ENCODE data around the gene GLIPR2. TPM values are rescaled to one million over a fixed set of nuclear protein-coding genes. Genes with fewer than 3 reads are reported as not detected.

GLIPR2 gene
- total and polyA plus RNA-seq, 2 of the 13 experiments (the other 11 are each of a cell fraction or from before 2014, with no cell fraction given), result 0.08 to 0.42 TPM

- POLR2A ChIA-PET, result no interaction called here
- Histone ChIP-seq H3K27me3 (ENCODE audit: control insufficient read depth in 1 of 2, insufficient read depth in 2 of 2, low read length in 2 of 2) (peaks cover 0 to 2% of the 10 kb centered on the region in 2 experiments; a peak in 1 of 5 replicates), H3K79me2 (ENCODE audit: insufficient read depth, low read length) (no peaks in the 10 kb centered on the region), H3K9ac (ENCODE audit: insufficient read depth, low read depth, low read length) (no peak overlapping the region), H3K9me3 (ENCODE audit: low read length) (no peaks in the 10 kb centered on the region), H4K20me1 (ENCODE audit: insufficient read depth, low read length) (no peaks in the 10 kb centered on the region), H3K4me1 (ENCODE audit: insufficient read depth, low read length) (peaks cover 7% of the 10 kb centered on the region), H3K27ac (ENCODE audit: extremely low read length, insufficient read depth, low read length) (no peak overlapping the region), H2AFZ (ENCODE audit: low read length) (no peak overlapping the region), H3K4me3 (replicated peaks in 1 of 3; ENCODE audit: insufficient read depth in 1 of 3, low read depth in 2 of 3, low read length in 3 of 3) (no peak overlapping the region), H3K4me2 (ENCODE audit: low read depth, low read length) (no peak overlapping the region), H3K36me3 (replicated peaks in 1 of 2; ENCODE audit: control insufficient read depth in 1 of 2, insufficient read depth in 2 of 2, low read length in 2 of 2) (no peaks in the 10 kb centered on the region)
- WGBS (ENCODE audit: low lambda C conversion rate), result 51% methylated on average over 7 of the region's 7 CpGs
- ATAC-seq, result no peak
- no TSS peak for BruUV-seq (replicated peaks)
- no peak for FAIRE-seq
- intact Hi-C loops (cut with micrococcal nuclease; ENCODE audit: unreplicated experiment), result no loop called here
- DNase-seq (ENCODE audit: low spot score), result no peak
- CTCF ChIA-PET (ENCODE audit: low intra/inter-chr PET ratio, low total read pairs), result no interaction called here
- in situ Hi-C loops (cut with HindIII; ENCODE audit: extremely low pct_ligation_motif_present, low pct_unique_long_range_greater_than_20kb), result no loop called here
- TF ChIP-seq KAT7 (CRISPR knock-in tag; IDR thresholded peaks at IDR 0.05; ENCODE audit: borderline replicate concordance), result no peak
- TF ChIP-seq ISX (CRISPR knock-in tag; conservative IDR thresholded peaks at IDR 0.05), result no peak
- no peak for TF ChIP-seq CSRNP1 (CRISPR knock-in tag; IDR thresholded peaks at IDR 0.05)
- no peak for TF ChIP-seq ATF7 (IDR thresholded peaks at IDR 0.05)
- TF ChIP-seq ATF7 (CRISPR knock-in tag; IDR thresholded peaks at IDR 0.05), result no peak
- no peak for TF ChIP-seq PHF5A (CRISPR knock-in tag; IDR thresholded peaks at IDR 0.05; ENCODE audit: low read depth, unreplicated experiment)
- TF ChIP-seq ZBTB26 (CRISPR knock-in tag; IDR thresholded peaks at IDR 0.05; ENCODE audit: borderline replicate concordance), result no peak
- TF ChIP-seq ZNF547 (CRISPR knock-in tag; IDR thresholded peaks at IDR 0.05), result no peak
- no peak for TF ChIP-seq ATAD3A (CRISPR knock-in tag; IDR thresholded peaks at IDR 0.05)
Observed at GRCh38 chr9:36121971-36122370, 14.6 kb upstream of the GLIPR2 start.
